OCI-M2 (cell line): ENCODE data around the gene IL10RA.
A peak's percentile ranks its signal among the peaks of the same experiment; 100 is the strongest.
"Not testable (repeated sequence)": the region's sequence is repeated elsewhere in the genome, so short reads cannot be mapped to it uniquely, and the experiment has no call there.

Experiments used
- DNase-seq: peaks from one replicate; lab custom pipeline; 2025; ENCODE audit not compliant: unreplicated experiment; lab: John Stamatoyannopoulos, UW

IL10RA gene

GRCh38 chr11:117985953-117986887 lies at the start of gene IL10RA:
Gene IL10RA (plus strand): TSS chr11:117986394. CDS start chr11:117986468, 74 bp downstream.
- no peak for DNase-seq

GRCh38 chr11:117936973-117937372 lies 49.2 kb upstream of the IL10RA start:
- no peak for DNase-seq

GRCh38 chr11:117940736-117941135 lies 45.5 kb upstream of the IL10RA start:
- no peak for DNase-seq

- no peak for DNase-seq
Observed at GRCh38 chr11:117941163-117941707, 45.0 kb upstream of the IL10RA start.

- DNase-seq: no peak
Observed at GRCh38 chr11:117941976-117942654, 44.1 kb upstream of the IL10RA start.

- no peak for DNase-seq
Observed at GRCh38 chr11:117944554-117944953, 41.6 kb upstream of the IL10RA start.

GRCh38 chr11:117945047-117945810 lies 41.0 kb upstream of the IL10RA start:
- no peak for DNase-seq

- DNase-seq: no peak
Observed at GRCh38 chr11:117946156-117946841, 39.9 kb upstream of the IL10RA start.

- peak; percentile 4 for DNase-seq
Observed at GRCh38 chr11:117946842-117947526, 39.2 kb upstream of the IL10RA start.

GRCh38 chr11:117947751-117948150 lies 38.4 kb upstream of the IL10RA start:
- DNase-seq: not testable (repeated sequence)

GRCh38 chr11:117948466-117948865 lies 37.7 kb upstream of the IL10RA start:
- DNase-seq: not testable (repeated sequence)

- no peak for DNase-seq
Observed at GRCh38 chr11:117949062-117949461, 37.1 kb upstream of the IL10RA start.

- no peak for DNase-seq
Observed at GRCh38 chr11:117950301-117950700, 35.9 kb upstream of the IL10RA start.

- DNase-seq: no peak
Observed at GRCh38 chr11:117950993-117951961, 34.9 kb upstream of the IL10RA start.

- no peak for DNase-seq
Observed at GRCh38 chr11:117953024-117953671, 33.0 kb upstream of the IL10RA start.

GRCh38 chr11:117958949-117959348 lies 27.2 kb upstream of the IL10RA start:
- no peak for DNase-seq

- DNase-seq: no peak
Observed at GRCh38 chr11:117959438-117960149, 26.6 kb upstream of the IL10RA start.

- DNase-seq: no peak
Observed at GRCh38 chr11:117960406-117960805, 25.8 kb upstream of the IL10RA start.
